Measurements from ENCODE around the gene WNT6.

DNA sequence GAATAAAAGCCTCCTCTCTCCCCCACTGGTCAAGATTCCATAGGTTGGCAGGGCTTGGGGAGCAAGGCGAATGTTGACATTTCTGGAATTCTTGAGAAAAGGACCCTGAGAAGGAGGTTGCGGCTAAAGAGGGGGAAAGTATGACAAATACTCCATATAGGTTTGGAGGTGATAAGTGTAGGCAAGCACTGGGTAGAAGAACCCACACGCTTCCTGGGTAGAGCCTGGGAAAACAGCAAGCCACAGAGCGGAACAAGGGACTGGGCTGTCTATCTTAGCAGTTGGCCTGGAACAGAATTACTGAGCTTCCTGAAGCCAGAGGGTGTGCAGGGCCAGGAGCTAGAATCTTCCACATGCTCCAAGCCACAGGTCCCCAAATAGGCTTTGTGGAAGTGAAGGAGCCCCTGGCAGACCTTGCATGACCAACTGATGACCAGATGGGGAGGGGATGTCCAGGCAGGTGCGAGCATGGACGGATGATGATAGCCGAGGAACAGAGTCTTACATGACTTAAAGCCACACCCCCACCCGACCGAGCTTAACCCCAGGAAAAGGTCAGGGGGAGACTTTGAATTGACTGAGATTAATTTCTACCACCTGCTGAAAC, 37.9 kb upstream of the WNT6 start:
- TF ChIP-seq KDM5A (IDR thresholded peaks at IDR 0.05; ENCODE audit: low read length) (no peak), CTCF (IDR thresholded peaks at IDR 0.05; ENCODE audit: control extremely low read depth in 1 of 3, insufficient read depth in 1 of 3, low read depth in 1 of 3, low read length in 3 of 3) (no peak), RXRA (IDR thresholded peaks at IDR 0.05; ENCODE audit: insufficient read depth, low read depth, low read length) (no peak), EGR1 (IDR thresholded peaks at IDR 0.05; ENCODE audit: borderline replicate concordance, low read depth, low read length) (no peak), EZH2 (IDR thresholded peaks at IDR 0.05; ENCODE audit: low read depth, low read length, severe bottlenecking) (no peak), YY1 (IDR thresholded peaks at IDR 0.05; ENCODE audit: low read depth, low read length) (no peak), POLR2A (IDR thresholded peaks at IDR 0.05; ENCODE audit: control extremely low read depth in 1 of 2, low read depth in 2 of 2, low read length in 2 of 2) (no peak), GABPA (IDR thresholded peaks at IDR 0.05; ENCODE audit: borderline replicate concordance, insufficient read depth, low read length) (no peak), BACH1 (IDR thresholded peaks at IDR 0.05; ENCODE audit: low read length) (no peak), GTF2F1 (IDR thresholded peaks at IDR 0.05; ENCODE audit: borderline replicate concordance, low read depth, low read length) (no peak), POLR2AphosphoS5 (IDR thresholded peaks at IDR 0.05; ENCODE audit: low read depth, low read length) (no peak), TCF12 (IDR thresholded peaks at IDR 0.05; ENCODE audit: low read depth, low read length) (no peak), MAX (IDR thresholded peaks at IDR 0.05) (no peak)
